HG03469 (cell line): Measurements from ENCODE around the gene ERC2.

Experiments
- ATAC-seq: cut with Tn5 transposase; IDR thresholded peaks from one replicate; pipeline ENCODE4 v1.9.1; 2021; ENCODE audit warnings: mild to moderate bottlenecking, moderate library complexity, moderate number of reproducible peaks; ENCODE audit not compliant: unreplicated experiment

ERC2 gene

DNA sequence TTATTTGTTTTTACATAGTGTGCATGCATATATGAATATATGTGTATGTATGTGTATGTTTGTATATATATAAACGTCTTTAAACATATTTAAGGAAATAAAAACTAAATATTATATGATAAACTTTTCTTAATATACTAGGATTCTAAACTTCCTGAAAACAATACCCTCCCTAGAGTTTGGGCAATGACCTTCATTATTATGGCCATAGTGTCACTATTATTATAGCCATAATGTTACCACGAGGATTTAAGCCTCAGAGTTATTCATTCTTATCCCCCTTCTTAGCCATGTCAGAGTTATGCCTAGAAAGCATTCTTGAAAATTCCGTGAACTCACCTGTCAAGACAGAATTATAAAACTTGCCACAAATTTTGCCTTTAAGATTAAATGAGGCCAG lies 335.5 kb downstream of the ERC2 start:
- no peak for ATAC-seq

DNA sequence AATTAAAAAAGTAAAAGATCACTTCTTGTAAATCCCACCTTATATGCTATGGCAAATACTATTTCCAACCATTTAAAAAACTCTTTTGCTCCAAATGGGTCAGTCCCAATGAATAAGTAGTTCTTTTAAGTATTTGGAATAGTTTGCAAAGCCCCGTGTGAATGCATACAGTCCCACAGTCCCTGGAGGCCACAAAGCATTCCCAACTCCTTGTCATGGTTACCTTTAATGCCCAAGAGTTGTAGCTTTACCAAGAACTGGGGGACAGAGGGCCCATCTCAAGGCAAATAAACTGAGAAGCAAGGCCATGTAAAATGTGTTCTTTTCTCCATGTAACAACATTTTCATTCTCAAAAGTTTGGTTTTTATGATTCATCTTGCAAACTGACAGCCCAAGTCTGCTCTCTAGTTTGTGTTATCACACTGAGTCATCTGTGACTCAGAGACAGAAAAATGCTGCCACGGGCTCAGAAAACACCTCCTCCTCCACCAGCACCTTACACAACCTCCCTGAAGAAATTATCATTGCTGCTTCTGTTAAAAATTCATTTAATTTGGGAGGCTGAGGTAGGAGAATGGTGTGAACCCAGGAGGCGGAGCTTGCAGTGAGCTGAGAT lies 336.2 kb downstream of the ERC2 start:
- ATAC-seq: no peak

GRCh38 chr3:56130036-56130435 lies 338.2 kb downstream of the ERC2 start:
- ATAC-seq: no peak

DNA sequence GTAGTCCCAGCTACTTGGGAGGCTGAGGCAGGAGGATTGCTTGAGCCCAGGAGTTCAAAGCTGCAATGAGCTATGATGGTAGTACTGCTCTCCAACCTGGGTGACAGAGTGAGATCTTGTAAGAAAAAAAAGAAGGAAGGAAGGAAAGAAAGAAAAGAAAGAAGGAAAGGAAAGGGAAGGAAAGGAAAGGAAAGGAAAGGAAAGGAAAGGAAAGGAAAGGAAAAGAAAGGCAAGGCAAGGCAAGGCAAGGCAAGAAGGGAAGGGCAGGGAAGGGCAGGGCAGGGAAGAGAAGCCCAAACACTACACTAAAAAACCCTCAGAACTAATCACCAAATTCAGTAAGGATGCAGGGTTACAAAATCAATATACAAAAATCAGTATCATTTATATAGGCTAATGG lies 341.6 kb downstream of the ERC2 start:
- ATAC-seq: no peak

- no peak for ATAC-seq
These were observed 342.8 kb downstream of the ERC2 start for GRCh38 chr3:56125358-56126005.

DNA sequence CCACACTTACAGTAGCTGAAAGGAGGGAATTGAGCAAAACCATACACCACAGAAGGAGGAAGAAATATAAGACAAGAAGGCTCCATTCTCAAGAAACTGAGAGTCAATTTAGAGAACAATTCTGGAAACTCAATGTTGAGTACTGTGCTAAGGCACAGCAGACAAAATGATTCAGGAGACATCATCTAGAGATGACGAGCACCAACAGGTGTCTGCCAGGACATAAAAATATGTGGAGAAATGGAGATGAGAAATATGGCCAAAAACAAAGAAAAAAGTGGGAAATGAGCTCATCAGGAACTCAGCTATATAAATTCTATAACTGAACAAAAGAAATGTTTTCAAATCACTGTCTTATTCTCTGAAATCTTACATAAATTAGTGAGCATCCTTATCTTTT lies 343.7 kb downstream of the ERC2 start:
- no peak for ATAC-seq

- ATAC-seq: no peak
These were observed 344.8 kb downstream of the ERC2 start for GRCh38 chr3:56123487-56123886.

DNA sequence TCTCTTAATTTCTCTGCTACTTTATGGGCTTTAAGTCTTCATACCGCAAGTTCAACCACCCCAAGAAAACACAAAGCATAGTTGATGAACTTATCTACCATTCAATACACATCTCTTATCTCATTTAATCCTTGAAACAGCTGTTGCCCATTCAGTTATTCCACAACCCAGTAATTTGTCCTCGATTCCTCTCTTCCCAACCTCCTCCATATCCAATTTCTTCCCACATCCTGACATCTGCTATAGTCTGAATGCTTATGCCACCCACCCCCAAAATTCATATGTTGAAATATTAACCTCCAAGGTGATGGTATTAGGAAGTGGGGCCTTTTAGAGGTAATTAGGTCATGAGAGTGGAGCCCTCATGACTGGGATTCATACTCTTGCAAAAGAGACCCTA lies 345.4 kb downstream of the ERC2 start:
- ATAC-seq: no peak

DNA sequence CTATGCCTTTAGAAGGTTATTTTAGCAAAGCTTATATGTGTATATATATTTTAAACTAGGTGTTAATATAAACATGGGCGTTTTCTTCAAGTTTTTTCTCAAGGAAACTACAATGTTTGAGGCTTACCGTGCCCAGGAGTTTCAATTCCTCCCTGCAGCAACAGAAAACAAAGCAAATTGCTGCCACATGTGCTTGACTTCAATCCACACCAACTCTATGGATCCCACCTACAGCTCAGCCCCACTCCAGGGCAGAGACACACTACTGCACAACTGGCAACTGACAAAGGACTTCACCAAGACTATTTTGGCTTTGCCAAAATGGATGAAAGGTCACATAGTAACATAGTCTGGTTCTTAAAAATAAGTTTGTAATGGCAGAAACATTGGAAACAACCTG lies 346.6 kb downstream of the ERC2 start:
- ATAC-seq: no peak

GRCh38 chr3:56119575-56120349 lies 348.5 kb downstream of the ERC2 start:
- ATAC-seq: no peak

GRCh38 chr3:56118968-56119367 lies 349.3 kb downstream of the ERC2 start:
- ATAC-seq: no peak

GRCh38 chr3:56115698-56116097 lies 352.6 kb downstream of the ERC2 start:
- ATAC-seq: no peak

- ATAC-seq: no peak
These were observed 353.1 kb downstream of the ERC2 start for GRCh38 chr3:56115199-56115598.

GRCh38 chr3:56113908-56114307 lies 354.4 kb downstream of the ERC2 start:
- ATAC-seq: no peak

DNA sequence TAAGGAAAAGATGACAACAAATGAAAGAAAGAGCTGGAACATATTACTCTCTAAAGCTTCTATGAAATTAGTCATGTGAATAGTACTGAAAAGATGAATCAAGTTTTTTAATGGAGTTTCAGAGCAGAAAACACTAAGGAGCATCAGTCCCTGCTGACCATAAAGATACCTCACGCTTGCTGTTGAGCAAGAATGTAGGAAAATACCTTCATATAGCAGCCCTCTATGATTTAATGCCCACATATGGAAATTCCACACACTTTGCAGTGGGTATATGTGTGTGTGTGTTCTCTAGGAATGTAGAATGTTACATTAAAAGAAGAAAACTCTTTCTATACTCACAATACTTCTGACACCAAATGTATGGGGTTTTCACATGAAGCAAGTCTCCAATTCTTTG lies 355.0 kb downstream of the ERC2 start:
- ATAC-seq: no peak

DNA sequence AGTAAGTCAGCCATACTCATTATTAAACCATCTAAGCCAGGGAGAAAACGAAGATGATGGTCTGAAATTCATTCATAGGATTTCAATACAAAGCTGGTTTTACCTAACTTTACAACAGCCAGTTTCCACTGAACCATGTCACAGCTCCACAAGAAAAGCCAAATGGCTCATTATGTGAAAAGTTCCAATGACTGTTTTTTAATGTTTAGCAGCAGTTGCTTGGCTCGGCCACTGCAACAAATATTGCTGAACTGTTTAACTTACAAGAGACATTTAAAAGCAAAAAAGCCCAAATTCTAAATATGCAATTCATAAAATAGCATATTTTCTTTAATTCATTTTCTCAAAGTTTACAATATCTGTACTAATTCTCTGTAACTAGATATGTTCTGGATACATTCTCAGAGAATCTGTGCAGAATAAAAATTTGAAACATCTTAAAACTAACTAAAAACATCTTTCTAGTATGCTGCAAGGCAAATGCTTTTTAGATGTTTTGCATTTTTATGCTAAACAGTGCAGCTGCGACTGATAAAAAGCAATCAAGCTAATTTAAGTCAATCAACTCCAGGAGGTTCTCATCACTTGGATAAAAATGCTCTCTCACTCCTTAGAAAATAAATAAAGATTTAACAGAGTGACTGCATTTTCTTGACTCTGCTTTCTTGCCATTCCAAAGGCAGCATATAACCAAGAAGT lies 356.5 kb downstream of the ERC2 start:
- no peak for ATAC-seq

DNA sequence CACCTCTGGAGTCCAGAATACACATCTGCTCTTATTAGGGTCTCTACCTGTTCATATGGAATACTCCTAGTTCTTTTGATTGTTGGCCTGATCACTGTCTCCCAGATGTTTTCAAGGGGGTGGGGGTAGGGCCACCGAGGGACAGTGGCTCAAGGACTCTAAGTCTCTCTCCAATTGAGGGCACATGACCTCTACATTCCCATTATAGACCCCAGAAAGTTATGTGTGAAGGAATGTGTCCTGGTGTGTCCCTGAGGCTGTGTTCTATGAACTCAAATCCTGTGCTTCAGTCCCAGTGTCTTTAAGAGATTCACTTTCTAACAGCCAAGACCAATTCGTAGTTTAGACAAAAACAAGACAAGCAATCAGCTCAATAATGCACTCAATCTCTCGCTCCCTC lies 357.4 kb downstream of the ERC2 start:
- no peak for ATAC-seq

GRCh38 chr3:56107157-56107556 lies 361.1 kb downstream of the ERC2 start:
- ATAC-seq: no peak

DNA sequence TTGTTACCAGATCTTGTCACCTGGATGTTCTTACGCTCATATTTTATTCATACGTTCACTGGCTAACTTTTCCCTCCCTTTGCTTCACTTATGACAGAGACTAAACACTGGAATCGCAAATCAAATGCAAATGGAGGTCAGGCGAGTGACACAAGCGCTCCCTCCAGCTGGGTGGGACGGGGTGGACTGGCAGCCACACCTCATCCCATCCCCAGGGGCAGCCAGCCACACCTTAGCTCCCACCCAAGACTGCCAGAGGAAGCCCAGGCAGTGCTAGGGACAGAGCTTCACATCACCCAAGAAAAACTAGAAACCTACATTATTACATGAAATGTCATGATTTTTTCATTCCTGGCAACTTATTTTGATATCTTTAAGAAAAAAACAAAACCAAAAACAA lies 366.2 kb downstream of the ERC2 start:
- ATAC-seq: no peak

DNA sequence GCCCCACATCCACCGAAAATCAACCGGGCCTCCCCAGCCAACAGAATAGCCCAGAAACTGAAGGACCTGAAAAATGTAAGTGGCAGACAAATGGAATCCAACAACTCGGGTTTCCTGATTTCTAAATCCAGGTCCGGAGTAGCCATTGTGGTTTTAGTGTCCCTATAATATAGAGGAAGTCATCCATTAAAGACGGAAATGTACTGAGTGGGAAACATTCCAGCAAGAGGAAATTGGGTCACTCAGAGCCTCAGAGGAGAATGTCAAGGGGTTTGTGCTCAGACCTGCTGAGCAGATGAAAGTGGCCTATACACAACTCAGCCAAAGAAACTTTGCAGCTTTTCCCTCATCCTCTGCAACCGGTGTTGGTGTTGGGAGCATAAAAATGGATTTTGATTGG lies 366.7 kb downstream of the ERC2 start:
- ATAC-seq: no peak

DNA sequence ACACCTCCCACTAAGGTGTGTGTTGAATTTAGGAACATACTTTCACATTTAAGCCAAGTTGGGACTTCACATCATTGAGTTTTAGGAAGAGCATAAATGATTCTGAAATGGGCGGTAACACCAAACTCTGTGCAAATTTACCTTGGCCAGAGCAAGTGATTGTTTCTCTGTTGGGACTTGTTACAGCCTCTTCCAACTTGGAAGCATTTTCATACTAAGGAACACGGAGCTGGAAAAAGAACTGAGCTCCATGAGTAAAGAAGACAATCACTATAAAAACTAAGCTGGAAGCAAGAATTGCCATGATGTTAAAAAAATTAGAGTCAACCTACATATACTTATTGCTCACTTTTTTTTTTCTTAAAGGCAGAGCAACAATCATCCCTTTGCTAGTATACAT lies 371.3 kb downstream of the ERC2 start:
- ATAC-seq: no peak

GRCh38 chr3:56094170-56094569 lies 374.1 kb downstream of the ERC2 start:
- no peak for ATAC-seq
